ENCODE data around the gene QDPR. TPM values are rescaled to one million over a fixed set of nuclear protein-coding genes. Genes with fewer than 3 reads are reported as not detected.

The QDPR gene
- total RNA-seq: 6.3 and 8.9 TPM in 2 replicates

DNA sequence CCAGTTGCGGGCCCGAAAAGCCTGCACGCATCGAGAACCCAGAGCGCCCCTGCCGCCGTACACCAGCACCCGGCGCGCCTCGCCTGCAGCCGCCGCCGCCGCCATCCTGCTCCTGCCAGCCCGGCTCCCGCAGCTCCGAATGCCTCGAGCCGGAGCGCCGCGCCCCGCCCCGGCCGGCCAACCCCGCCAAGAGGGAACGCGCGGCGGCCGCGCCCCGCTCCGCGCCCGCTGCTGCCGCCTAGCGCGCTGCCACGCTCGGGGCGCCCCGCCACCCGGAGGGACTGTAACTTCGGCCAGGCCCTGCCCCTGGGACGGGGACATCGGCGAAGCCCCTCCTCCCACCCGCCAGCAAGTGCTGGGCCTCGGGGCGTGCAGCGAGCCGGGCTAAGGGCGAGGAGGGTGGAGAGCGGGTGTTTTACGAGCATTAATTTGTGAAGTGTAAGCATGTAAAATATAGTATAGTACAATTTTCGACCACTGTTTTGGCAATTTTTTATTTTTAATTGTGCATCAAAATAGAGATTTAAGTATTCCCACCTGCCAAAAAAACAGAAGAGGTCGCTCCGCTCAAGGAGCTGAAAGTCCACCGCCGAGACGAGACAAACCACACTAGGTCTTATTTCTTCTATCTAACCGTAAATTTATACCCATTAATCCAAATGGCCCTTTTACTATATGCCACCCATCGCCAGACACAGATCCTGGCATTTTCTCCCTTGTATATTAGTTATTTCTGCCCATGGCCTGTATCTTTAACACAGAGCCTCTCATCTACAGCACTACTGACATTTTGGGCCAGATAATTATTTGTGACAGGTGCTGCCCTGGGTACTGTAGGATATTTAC is at the start of gene QDPR:
Gene QDPR, minus strand, starts transcription at position 141 of the 846 bp plus-strand sequence. Its CDS starts 36 bp downstream, at position 105.

GRCh38 chr4:17514865-17515264 is 3.0 kb upstream of the QDPR start, which contains the start of gene CLRN2:
TSS of gene CLRN2 (plus strand) at chr4:17515165. CDS start at chr4:17515267, 102 bp downstream.

Other genes starting within 250 kb of the QDPR start
- gene CLRN2, start 3.1 kb upstream of the QDPR start, total RNA-seq: not detected in 2 replicates
- 52.2 and 55.9 TPM in 2 replicates for gene LAP3, start 65.1 kb upstream of the QDPR start, total RNA-seq
- 8.4 and 8.6 TPM in 2 replicates for gene MED28, start 102.6 kb upstream of the QDPR start, total RNA-seq

Data from placental epithelial cell (primary cell).